IMR-90 (cell line): ENCODE results near the gene FAM149B1. TPM values are rescaled to one million over a fixed set of nuclear protein-coding genes. Genes with fewer than 3 reads are reported as not detected.

ENCODE experiments used
- ATAC-seq: fragments of 200-7000 bp; cut with Tn5 transposase; 2 replicates; pipeline ENCODE4 v1.9.1; 2020; ENCODE audit warnings: low read depth, mild to moderate bottlenecking, moderate library complexity
- Bru-seq: library from RNA; stranded (reverse); fragments of 400-500 nt; gene quantifications from one replicate; lab custom pipeline; 2021; lab: Mats Ljungman, UMichigan
- BruChase-seq, 2 experiments: library from RNA; stranded (reverse); fragments of 400-500 nt; gene quantifications; one replicate each; lab custom pipeline; 2021; lab: Mats Ljungman, UMichigan
- BruUV-seq: library from RNA; stranded (reverse); fragments of 400-500 nt; replicated peaks from 2 replicates; lab custom pipeline; 2021; lab: Mats Ljungman, UMichigan
- CTCF ChIA-PET: fragments of 300-600 bp; formaldehyde crosslinking; extraction: SDS; loops from one replicate; lab custom pipeline; 2021; ENCODE audit warnings: antibody characterized with exemption; lab: Yijun Ruan, JAX
- POLR2A ChIA-PET: fragments of 300-600 bp; sonication (Branson Sonifier 250); formaldehyde crosslinking; loops from one replicate; lab custom pipeline; 2022; ENCODE audit warnings: antibody characterized with exemption; ENCODE audit not compliant: unreplicated experiment; lab: Charles Lee
- DNase-seq: peaks from one replicate; pipeline ENCODE4 v3.0.0; 2013
- H2AFZ ChIP-seq: replicated peaks from 2 replicates; pipeline ENCODE3; 2013; ENCODE audit warnings: low read length, mild to moderate bottlenecking; ENCODE audit not compliant: poor library complexity
- H2AK5ac ChIP-seq: 2 replicates; pipeline ENCODE4 v1.6.1; 2013; ENCODE audit warnings: low read depth, low read length, inconsistent platforms
- H2AK9ac ChIP-seq: replicated peaks from 2 replicates; pipeline ENCODE3; 2013; ENCODE audit warnings: mild to moderate bottlenecking, low read depth, low read length, moderate library complexity; ENCODE audit not compliant: poor library complexity
- H2BK120ac ChIP-seq: 2 replicates; pipeline ENCODE4 v1.6.1; 2013; ENCODE audit warnings: low read depth, low read length, inconsistent platforms
- H2BK15ac ChIP-seq: 3 replicates; pipeline ENCODE4 v1.6.1; 2013; ENCODE audit warnings: low read depth, low read length, inconsistent platforms
- H2BK20ac ChIP-seq: 2 replicates; pipeline ENCODE4 v1.6.1; 2013; ENCODE audit warnings: low read depth, mild to moderate bottlenecking, inconsistent platforms, low read length, moderate library complexity
- H2BK5ac ChIP-seq: 2 replicates; pipeline ENCODE4 v1.6.1; 2013; ENCODE audit warnings: mild to moderate bottlenecking, low read depth, low read length, inconsistent platforms; ENCODE audit not compliant: poor library complexity, severe bottlenecking
- H3K14ac ChIP-seq: replicated peaks from 2 replicates; pipeline ENCODE4 v1.6.1; 2013; ENCODE audit warnings: low read depth, low read length, inconsistent platforms
- H3K18ac ChIP-seq: 2 replicates; pipeline ENCODE4 v1.6.1; 2013; ENCODE audit warnings: low read depth, low read length, control low read depth
- H3K23ac ChIP-seq: 2 replicates; pipeline ENCODE4 v1.6.1; 2013; ENCODE audit warnings: low read depth, low read length, inconsistent platforms
- H3K27ac ChIP-seq: 2 replicates; pipeline ENCODE4 v1.5.1; 2013; ENCODE audit warnings: mild to moderate bottlenecking, control low read depth, low read length; ENCODE audit not compliant: insufficient read depth
- H3K27me3 ChIP-seq: 2 replicates; pipeline ENCODE4 v1.6.1; 2013; ENCODE audit warnings: low read length; ENCODE audit not compliant: control insufficient read depth, insufficient read depth
- H3K36me3 ChIP-seq: 2 replicates; pipeline ENCODE4 v1.6.1; 2013; ENCODE audit warnings: low read length, mixed read lengths; ENCODE audit not compliant: control insufficient read depth, insufficient read depth
- H3K4ac ChIP-seq: 2 replicates; pipeline ENCODE4 v1.6.1; 2013; ENCODE audit warnings: low read depth, low read length, inconsistent platforms
- H3K4me1 ChIP-seq: 2 replicates; pipeline ENCODE4 v1.6.1; 2013; ENCODE audit warnings: low read length, mixed read lengths; ENCODE audit not compliant: control insufficient read depth, insufficient read depth
- H3K4me2 ChIP-seq: 2 replicates; pipeline ENCODE4 v1.6.1; 2013; ENCODE audit warnings: low read depth, mild to moderate bottlenecking, control low read depth, low read length, moderate library complexity
- H3K4me3 ChIP-seq: 2 replicates; pipeline ENCODE4 v1.5.1; 2013; ENCODE audit warnings: low read depth, mild to moderate bottlenecking, control low read depth, low read length, moderate library complexity; ENCODE audit not compliant: insufficient read depth
- H3K56ac ChIP-seq: 2 replicates; pipeline ENCODE4 v1.6.1; 2013; ENCODE audit warnings: low read length, inconsistent platforms; ENCODE audit not compliant: insufficient read depth; ENCODE audit errors: extremely low read depth
- H3K79me1 ChIP-seq, 2 experiments: 2 replicates each; pipeline ENCODE4 v1.6.1; 2013; ENCODE audit warnings: low read length in 2 of 2, inconsistent platforms in 1 of 2, low read depth in 1 of 2
- H3K9ac ChIP-seq: 2 replicates; pipeline ENCODE4 v1.6.1; 2013; ENCODE audit warnings: low read depth, low read length, control low read depth
- H3K9me1 ChIP-seq: 2 replicates; pipeline ENCODE4 v1.6.1; 2013; ENCODE audit warnings: low read length, inconsistent platforms; ENCODE audit not compliant: insufficient read depth
- H3K9me3 ChIP-seq: 2 replicates; pipeline ENCODE4 v1.6.1; 2013; ENCODE audit warnings: low read length; ENCODE audit not compliant: control insufficient read depth, insufficient read depth
- H4K20me1 ChIP-seq: 2 replicates; pipeline ENCODE4 v1.6.1; 2013; ENCODE audit warnings: low read length, inconsistent platforms; ENCODE audit not compliant: insufficient read depth
- H4K5ac ChIP-seq: 2 replicates; pipeline ENCODE4 v1.6.1; 2013; ENCODE audit warnings: mild to moderate bottlenecking, low read depth, low read length, control low read depth
- H4K8ac ChIP-seq, 2 experiments: 2 replicates each; pipeline ENCODE4 v1.6.1; 2013; ENCODE audit warnings: low read depth in 2 of 2, low read length in 2 of 2, control low read depth in 1 of 2, inconsistent platforms in 1 of 2
- H4K91ac ChIP-seq: 2 replicates; pipeline ENCODE4 v1.6.1; 2013; ENCODE audit warnings: low read depth, low read length, inconsistent platforms; ENCODE audit not compliant: insufficient read depth
- CEBPB ChIP-seq: IDR thresholded peaks from 2 replicates; pipeline ENCODE4 v1.6.1; 2012; ENCODE audit warnings: low read depth, low read length, improper control_type of control experiment
- CTCF ChIP-seq: conservative IDR thresholded peaks from 2 replicates; pipeline ENCODE4 v1.5.1; 2012; ENCODE audit warnings: mild to moderate bottlenecking, low read depth, low read length, improper control_type of control experiment
- ELK1 ChIP-seq: fragments of 150-350 bp; IDR thresholded peaks from 2 replicates; pipeline ENCODE4 v1.6.1; 2016; ENCODE audit warnings: low read depth, mild to moderate bottlenecking, low read length, moderate library complexity, borderline replicate concordance
- FOS ChIP-seq: fragments of 150-350 bp; IDR thresholded peaks from 2 replicates; pipeline ENCODE4 v1.6.1; 2016; ENCODE audit warnings: low read depth, low read length
- MAFK ChIP-seq: IDR thresholded peaks from 2 replicates; pipeline ENCODE4 v1.6.1; 2012; ENCODE audit warnings: low read depth, low read length, improper control_type of control experiment
- MAZ ChIP-seq: IDR thresholded peaks from 2 replicates; pipeline ENCODE4 v1.6.1; 2012; ENCODE audit warnings: low read depth, mild to moderate bottlenecking, low read length, improper control_type of control experiment, moderate library complexity, borderline replicate concordance
- NFE2L2 ChIP-seq: fragments of 150-350 bp; IDR thresholded peaks from 2 replicates; pipeline ENCODE4 v1.6.1; 2016; ENCODE audit warnings: low read depth, mild to moderate bottlenecking, low read length
- RAD21 ChIP-seq: IDR thresholded peaks from 2 replicates; pipeline ENCODE4 v1.6.1; 2012; ENCODE audit warnings: low read length, improper control_type of control experiment
- RFX5 ChIP-seq: IDR thresholded peaks from 2 replicates; pipeline ENCODE4 v1.8.0; 2012; ENCODE audit warnings: low read depth, mild to moderate bottlenecking, low read length, moderate library complexity
- SMC3 ChIP-seq: fragments of 150-350 bp; IDR thresholded peaks from 2 replicates; pipeline ENCODE4 v1.6.1; 2016; ENCODE audit warnings: low read depth, mild to moderate bottlenecking, antibody characterized with exemption, low read length, moderate library complexity
- USF2 ChIP-seq: fragments of 150-350 bp; IDR thresholded peaks from 2 replicates; pipeline ENCODE4 v1.6.1; 2017; ENCODE audit warnings: mild to moderate bottlenecking, antibody characterized with exemption, low read length, low read depth
- WGBS, 2 experiments: methylation state at CpG; one replicate each; pipeline versions ENCODE4 v1.1.5 to v1.1.7; 2013; ENCODE audit warnings: missing lambda C conversion rate in 2 of 2; ENCODE audit not compliant: insufficient read length in 1 of 2; ENCODE audit errors: extremely low coverage in 2 of 2; 5-methylcytosine and 5-hydroxymethylcytosine counted together
- dilution Hi-C: fragments of 300-500 bp; cut with HindIII; formaldehyde crosslinking; loops from one replicate; pipeline ENCODE4 v1.14.3; 2018; ENCODE audit warnings: low sequenced_read_pairs; ENCODE audit not compliant: unreplicated experiment
- in situ Hi-C: fragments of 300-500 bp; cut with MboI; formaldehyde crosslinking; loops from 3 replicates; pipeline ENCODE4 v1.14.3; 2019; ENCODE audit warnings: low sequenced_read_pairs, inconsistent platforms, mixed read lengths
- intact Hi-C: fragments of 100-400 bp; cut with micrococcal nuclease; formaldehyde crosslinking; loops from 2 replicates; pipeline ENCODE4 v1.10.0; 2022
- long read RNA-seq: library from polyadenylated mRNA; unstranded; transcript quantifications from one replicate; pipeline ENCODE4 v2.0.0, GENCODE V29; 2021; ENCODE audit not compliant: unreplicated experiment
- polyA plus RNA-seq, 3 experiments: library from polyadenylated mRNA; depleted of rRNA; stranded (reverse); fragments of >200 nt; gene quantifications; 2 replicates each; pipeline ENCODE4 v1.2.3, GENCODE V29; 2012; ENCODE audit warnings: low replicate concordance in 1 of 3
- total RNA-seq: library from RNA; depleted of rRNA; stranded (reverse); fragments of >200 nt; gene quantifications from 2 replicates; pipeline ENCODE4 v1.2.3, GENCODE V29; 2012; rRNA removed

FAM149B1 gene
- total RNA-seq (22.8 and 28.3 TPM in 2 replicates), polyA plus RNA-seq (2012; rRNA removed) (18.2 and 21.7 TPM in 2 replicates), Bru-seq, nascent RNA (percentile 65 among the genes with signal in this experiment), BruChase-seq, experiment 1, labeled RNA remaining after a 6-hour chase (percentile 73 among the genes with signal in this experiment), BruChase-seq, experiment 2, labeled RNA remaining after a 2-hour chase (percentile 65 among the genes with signal in this experiment)
- 7.8 and 13.5 TPM in 2 replicates for polyA plus RNA-seq (2012; cell fraction: cytosol; rRNA removed)
- polyA plus RNA-seq (2012; cell fraction: nucleus; rRNA removed; ENCODE audit: low replicate concordance), result 18.6 and 45.4 TPM in 2 replicates
- long read RNA-seq, partial matches to known transcripts, result 1 of 5 reads
- long read RNA-seq, other reads (novel, unspliced or antisense), result 4 of 5 reads

- Histone ChIP-seq H3K27me3 (no peaks in the 10 kb centered on the region), H4K91ac (peak within 1 kb of the TSS; percentile 74), H3K9me1 (no peaks in the 10 kb centered on the region), H3K9me3 (no peaks in the 10 kb centered on the region), H4K5ac (peak within 1 kb of the TSS; percentile 80), H3K4me3 (peak within 1 kb of the TSS; percentile 79), H2AFZ (peak within 1 kb of the TSS; percentile 96), H3K27ac (peak within 1 kb of the TSS; percentile 75), H3K4me1 (no peaks in the 10 kb centered on the region; the same call in 1 of the 2 replicates), H3K56ac (peak within 1 kb of the TSS; percentile 89), H2BK120ac (peak within 1 kb of the TSS; percentile 61; the same call in 1 of the 2 replicates), H3K23ac (peak within 1 kb of the TSS; percentile 98), H2AK5ac (peak within 1 kb of the TSS; percentile 92), H3K4ac (peak within 1 kb of the TSS; percentile 93), H4K20me1 (peaks cover under 1% of the 10 kb centered on the region; the same call in 1 of the 2 replicates), H3K14ac (peak within 1 kb of the TSS; percentile 96), H2BK5ac (peak within 1 kb of the TSS; percentile 81), H3K79me1 (peaks cover 21 to 32% of the 10 kb centered on the region in 2 experiments), H3K18ac (peak within 1 kb of the TSS; percentile 21; the same call in 1 of the 2 replicates), H3K9ac (peak within 1 kb of the TSS; percentile 91), H3K36me3 (peaks cover 4% of the 10 kb centered on the region), H3K4me2 (peak within 1 kb of the TSS; percentile 98), H4K8ac (peak within 1 kb of the TSS; percentile 82 to 98), H2BK15ac (peak within 1 kb of the TSS; percentile 22; the same call in 1 of the 3 replicates), H2BK20ac (no peak within 1 kb of the TSS), H2AK9ac (peak within 1 kb of the TSS; percentile 87)
- WGBS, 2 experiments, result 1% methylated on average over 21 of the region's 49 CpGs; no CpG with 5 or more reads in 1 of the 2 experiments
- POLR2A ChIA-PET, result interaction anchor here (0.6 kb wide), 1 partner anchor 1432 kb away, joined by 3 read pairs; no protein-coding TSS in a partner anchor
- no TSS peak for BruUV-seq
- ATAC-seq, result peak; percentile 96
- CTCF ChIA-PET, result interaction anchor here (0.9 kb wide), 1 partner anchor 9 kb away, joined by 3 read pairs; no protein-coding TSS in a partner anchor
- in situ Hi-C loops (no loop called here), intact Hi-C loops (no loop called here), dilution Hi-C loops (no loop called here)
- peak; percentile 94 for DNase-seq
- no peak for TF ChIP-seq CTCF
- no peak for TF ChIP-seq USF2
- no peak for TF ChIP-seq MAFK
- TF ChIP-seq MAZ, result peak; percentile 83; the same call in 1 of the 2 replicates
- no peak for TF ChIP-seq RFX5
- TF ChIP-seq FOS, result no peak; the same call in 1 of the 2 replicates
- peak; percentile 26; the same call in 1 of the 2 replicates for TF ChIP-seq CEBPB
- no peak for TF ChIP-seq SMC3
- no peak; the same call in 1 of the 2 replicates for TF ChIP-seq RAD21
- no peak for TF ChIP-seq ELK1
- TF ChIP-seq NFE2L2, result no peak
Observed at GRCh38 chr10:73167783-73168464, at the start of gene FAM149B1, which contains the start of gene ECD. Gene FAM149B1 (plus strand): TSS chr10:73168119. CDS start chr10:73168340, 221 bp downstream. Gene ECD (minus strand): TSS chr10:73168008. CDS start chr10:73163937, 4,071 bp downstream.
